ENCODE measurements around the gene ERGIC2. TPM values are rescaled to one million over a fixed set of nuclear protein-coding genes. Genes with fewer than 3 reads are reported as not detected.

The ERGIC2 gene
- total and polyA plus RNA-seq, 9 of the 15 experiments (the other 6 are each of a cell fraction or from before 2014, with no cell fraction given), result 24.1 to 180 (median 75.7) TPM

- FAIRE-seq (no peak), DNase-seq (ENCODE audit: extremely low read depth in 1 of 4, low spot score in 3 of 4) (no peak), ATAC-seq (no peak)
- Histone ChIP-seq H4K20me1 (replicated peaks; ENCODE audit: control insufficient read depth, insufficient read depth, low read length) (no peaks in the 10 kb centered on the region), H3K9me3 (replicated peaks; ENCODE audit: control insufficient read depth, insufficient read depth, low read depth, low read length) (no peaks in the 10 kb centered on the region), H3K4me1 (replicated peaks in 1 of 2; ENCODE audit: control insufficient read depth in 2 of 2, insufficient read depth in 2 of 2, low read length in 2 of 2) (no peaks in the 10 kb centered on the region; a peak in 1 of 5 replicates), H3K4me3 (no peak overlapping the region), H3K79me2 (ENCODE audit: control insufficient read depth, insufficient read depth, low read length) (no peaks in the 10 kb centered on the region), H3K4me2 (ENCODE audit: insufficient read depth, low read length) (no peak overlapping the region), H3K36me3 (ENCODE audit: control insufficient read depth, insufficient read depth, low read length) (no peaks in the 10 kb centered on the region), H3K9ac (ENCODE audit: insufficient read depth in 1 of 2, low read depth in 2 of 2, low read length in 2 of 2) (0 out of 4 replicates have a peak overlapping the region, but pooled peaks of 1 of the 2 experiments have one; percentile 21), H2AFZ (ENCODE audit: low read depth, low read length) (peak overlapping the region; percentile 3; the same call in 1 of the 2 replicates), H3K27ac (ENCODE audit: extremely low read depth, low read depth, low read length) (no peak overlapping the region), H3K27me3 (ENCODE audit: control insufficient read depth in 2 of 2, insufficient read depth in 2 of 2, low read length in 2 of 2) (no peaks in the 10 kb centered on the region), H3K9me1 (ENCODE audit: control insufficient read depth, insufficient read depth, low read length) (no peaks in the 10 kb centered on the region)
- CTCF ChIA-PET (ENCODE audit: low intra/inter-chr PET ratio), result no interaction called here
- BruUV-seq (replicated peaks), result no TSS peak
- TF ChIP-seq ZBTB8A (IDR thresholded peaks at IDR 0.05; ENCODE audit: partially characterized antibody), result no peak
- TF ChIP-seq NFIC (IDR thresholded peaks at IDR 0.05), result peak; percentile 56
- no peak for TF ChIP-seq ZC3H4 (CRISPR knock-in tag; IDR thresholded peaks at IDR 0.05; ENCODE audit: borderline replicate concordance)
- TF ChIP-seq SMARCA4 (IDR thresholded peaks at IDR 0.05), result no peak
- no peak for TF ChIP-seq POU5F1 (IDR thresholded peaks at IDR 0.05; ENCODE audit: borderline replicate concordance, low read depth, low read length, partially characterized antibody)
- TF ChIP-seq, protein P1, sequence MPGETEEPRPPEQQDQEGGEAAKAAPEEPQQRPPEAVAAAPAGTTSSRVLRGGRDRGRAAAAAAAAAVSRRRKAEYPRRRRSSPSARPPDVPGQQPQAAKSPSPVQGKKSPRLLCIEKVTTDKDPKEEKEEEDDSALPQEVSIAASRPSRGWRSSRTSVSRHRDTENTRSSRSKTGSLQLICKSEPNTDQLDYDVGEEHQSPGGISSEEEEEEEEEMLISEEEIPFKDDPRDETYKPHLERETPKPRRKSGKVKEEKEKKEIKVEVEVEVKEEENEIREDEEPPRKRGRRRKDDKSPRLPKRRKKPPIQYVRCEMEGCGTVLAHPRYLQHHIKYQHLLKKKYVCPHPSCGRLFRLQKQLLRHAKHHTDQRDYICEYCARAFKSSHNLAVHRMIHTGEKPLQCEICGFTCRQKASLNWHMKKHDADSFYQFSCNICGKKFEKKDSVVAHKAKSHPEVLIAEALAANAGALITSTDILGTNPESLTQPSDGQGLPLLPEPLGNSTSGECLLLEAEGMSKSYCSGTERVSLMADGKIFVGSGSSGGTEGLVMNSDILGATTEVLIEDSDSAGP (CRISPR knock-in tag; IDR thresholded peaks at IDR 0.05), result no peak
- TF ChIP-seq TCF7 (IDR thresholded peaks at IDR 0.05; ENCODE audit: borderline replicate concordance), result no peak
- no peak for TF ChIP-seq NEUROD1 (IDR thresholded peaks at IDR 0.05; ENCODE audit: borderline replicate concordance, low read depth, low read length, partially characterized antibody)
- no peak for TF ChIP-seq PTBP1 (IDR thresholded peaks at IDR 0.05; ENCODE audit: low read depth, low read length)
- peak; percentile 36 for TF ChIP-seq NFIX (CRISPR knock-in tag; IDR thresholded peaks at IDR 0.05; ENCODE audit: low read depth)
- TF ChIP-seq RAD51 (IDR thresholded peaks at IDR 0.05; ENCODE audit: borderline replicate concordance, low read depth), result no peak
- no peak for TF ChIP-seq POLR2H (tag; IDR thresholded peaks at IDR 0.05; ENCODE audit: low read depth)
- no peak for TF ChIP-seq ZNF699 (CRISPR knock-in tag; IDR thresholded peaks at IDR 0.05; ENCODE audit: insufficient replicate concordance)
- no peak for TF ChIP-seq POLR2B (IDR thresholded peaks at IDR 0.05; ENCODE audit: low read depth, partially characterized antibody)
- WGBS (ENCODE audit: insufficient coverage, low coverage, missing lambda C conversion rate), result 7% methylated on average over 3 of the region's 3 CpGs
- intact Hi-C loops (cut with micrococcal nuclease) (loop anchor here (5.0 to 10.0 kb wide), 2 partner anchors 123 to 345 kb away; no protein-coding TSS in a partner anchor), in situ Hi-C loops (cut with MboI) (no loop called here)
- POLR2A ChIA-PET, result no interaction called here
These were observed 49.2 kb upstream of the ERGIC2 start for GRCh38 chr12:29429999-29430715.
